Inflammatory macrophage treated with lipopolysaccharide for 1 hour (primary cell): ENCODE data around the gene PAX8.
A peak's percentile ranks its signal among the peaks of the same experiment; 100 is the strongest.

Experiments used
- DNase-seq, 2 donors: peaks; one replicate each; pipeline ENCODE4 v3.0.0-alpha.2; 2020 to 2022

Gene PAX8

GRCh38 chr2:113201496-113202304, 77.0 kb downstream of the PAX8 start:
- DNase-seq, result no peak

GRCh38 chr2:113200736-113201490, 77.8 kb downstream of the PAX8 start:
- DNase-seq, result no peak

GRCh38 chr2:113200236-113200635, 78.5 kb downstream of the PAX8 start:
- DNase-seq, result no peak

- peak; percentile 52 to 80 for DNase-seq
These were observed 79.7 kb downstream of the PAX8 start for GRCh38 chr2:113198790-113199612.

GRCh38 chr2:113198048-113198789, 80.5 kb downstream of the PAX8 start:
- DNase-seq, result no peak

GRCh38 chr2:113197347-113198047, 81.2 kb downstream of the PAX8 start:
- DNase-seq, result no peak

- DNase-seq, result no peak
These were observed 81.9 kb downstream of the PAX8 start for GRCh38 chr2:113196839-113197238.

GRCh38 chr2:113195923-113196501, 82.7 kb downstream of the PAX8 start:
- no peak for DNase-seq

- no peak for DNase-seq
These were observed 86.1 kb downstream of the PAX8 start for GRCh38 chr2:113192459-113193100.

- no peak for DNase-seq
These were observed 87.8 kb downstream of the PAX8 start for GRCh38 chr2:113190871-113191270.

- DNase-seq, result peak; percentile 67 to 80
These were observed 91.0 kb downstream of the PAX8 start for GRCh38 chr2:113187771-113188170.

GRCh38 chr2:113186433-113186796, 92.3 kb downstream of the PAX8 start:
- no peak for DNase-seq

GRCh38 chr2:113185664-113186432, 92.9 kb downstream of the PAX8 start:
- no peak for DNase-seq

GRCh38 chr2:113184531-113185230, 94.0 kb downstream of the PAX8 start:
- no peak for DNase-seq

GRCh38 chr2:113183703-113184102, 95.0 kb downstream of the PAX8 start:
- no peak for DNase-seq

- no peak for DNase-seq
These were observed 95.5 kb downstream of the PAX8 start for GRCh38 chr2:113183264-113183663.

- DNase-seq, result no peak
These were observed 96.1 kb downstream of the PAX8 start for GRCh38 chr2:113182471-113183260.

GRCh38 chr2:113181258-113182051, 97.3 kb downstream of the PAX8 start:
- DNase-seq, result peak in 1 of 2 donors; percentile 23
